CD4-positive, alpha-beta T cell treated with Interferon gamma for 1 hour (primary cell): Measurements from ENCODE around the gene ISG20L2.

ENCODE experiments used
- DNase-seq: peaks from one replicate; pipeline ENCODE4 v3.0.0-alpha.2; 2020

Gene ISG20L2

GRCh38 chr1:156740237-156740740 is 11.7 kb upstream of the ISG20L2 start:
- no peak for DNase-seq

GRCh38 chr1:156738916-156739315 is 10.3 kb upstream of the ISG20L2 start:
- no peak for DNase-seq

- no peak for DNase-seq
Measured at GRCh38 chr1:156738407-156738806, 9.8 kb upstream of the ISG20L2 start.

DNA sequence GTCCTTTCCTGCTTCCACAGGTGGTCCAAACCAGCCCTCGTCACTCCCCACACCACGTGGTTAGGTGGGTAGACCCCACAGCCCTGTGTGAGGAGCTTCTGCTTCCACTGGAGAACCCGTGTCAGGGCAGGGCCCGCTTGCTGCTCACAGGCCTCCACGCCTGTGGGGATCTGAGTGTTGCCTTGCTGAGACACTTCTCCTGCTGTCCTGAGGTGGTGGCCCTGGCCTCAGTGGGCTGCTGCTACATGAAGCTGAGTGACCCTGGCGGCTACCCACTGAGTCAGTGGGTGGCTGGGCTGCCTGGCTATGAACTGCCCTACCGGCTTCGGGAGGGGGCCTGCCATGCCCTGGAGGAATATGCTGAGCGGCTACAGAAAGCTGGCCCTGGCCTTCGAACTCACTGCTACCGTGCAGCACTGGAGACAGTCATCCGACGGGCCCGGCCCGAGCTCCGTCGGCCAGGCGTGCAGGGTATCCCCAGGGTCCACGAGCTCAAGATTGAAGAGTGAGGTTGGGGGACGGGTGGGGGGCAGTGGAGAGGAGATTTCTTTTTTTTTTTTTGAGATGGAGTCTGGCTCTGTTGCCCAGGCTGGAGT is 5.5 kb upstream of the ISG20L2 start:
- no peak for DNase-seq

- no peak for DNase-seq
Measured at GRCh38 chr1:156727926-156728598, 504 bp downstream of the ISG20L2 start, which contains the start of gene METTL25B. Gene METTL25B (plus strand): TSS chr1:156728469. CDS start chr1:156729105, 636 bp downstream.

GRCh38 chr1:156727492-156727891 is 1.1 kb downstream of the ISG20L2 start:
- no peak for DNase-seq

GRCh38 chr1:156726549-156727226 is 1.9 kb downstream of the ISG20L2 start:
- DNase-seq: peak; percentile 37

- DNase-seq: peak; percentile 79
Measured at GRCh38 chr1:156725683-156726280, 2.8 kb downstream of the ISG20L2 start.

- DNase-seq: no peak
Measured at GRCh38 chr1:156721535-156721934, 7.0 kb downstream of the ISG20L2 start.

GRCh38 chr1:156721131-156721530 is 7.4 kb downstream of the ISG20L2 start:
- DNase-seq: no peak

- no peak for DNase-seq
Measured at GRCh38 chr1:156717351-156717750, 11.2 kb downstream of the ISG20L2 start.

GRCh38 chr1:156714830-156715229 is 13.7 kb downstream of the ISG20L2 start:
- no peak for DNase-seq

DNA sequence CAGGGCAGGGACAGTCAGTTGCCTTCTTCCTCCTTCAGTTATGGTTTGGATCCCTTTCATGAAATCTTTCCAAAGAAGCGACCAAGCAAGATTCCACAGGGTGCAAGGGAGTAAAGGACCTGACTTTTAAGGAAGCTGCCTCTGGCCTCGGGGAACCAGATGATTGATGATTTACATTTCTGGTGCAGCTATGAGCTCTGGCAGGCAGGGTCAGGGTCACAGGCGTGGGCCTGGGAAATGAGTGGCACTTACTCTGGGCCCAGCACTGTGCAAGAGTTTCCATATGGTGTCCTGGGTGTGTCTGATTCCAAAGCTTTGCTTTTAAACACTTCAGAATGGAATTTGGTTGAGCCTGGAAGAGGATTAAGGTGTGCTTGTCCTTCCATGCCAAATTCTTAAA is 15.9 kb downstream of the ISG20L2 start:
- DNase-seq: no peak

DNA sequence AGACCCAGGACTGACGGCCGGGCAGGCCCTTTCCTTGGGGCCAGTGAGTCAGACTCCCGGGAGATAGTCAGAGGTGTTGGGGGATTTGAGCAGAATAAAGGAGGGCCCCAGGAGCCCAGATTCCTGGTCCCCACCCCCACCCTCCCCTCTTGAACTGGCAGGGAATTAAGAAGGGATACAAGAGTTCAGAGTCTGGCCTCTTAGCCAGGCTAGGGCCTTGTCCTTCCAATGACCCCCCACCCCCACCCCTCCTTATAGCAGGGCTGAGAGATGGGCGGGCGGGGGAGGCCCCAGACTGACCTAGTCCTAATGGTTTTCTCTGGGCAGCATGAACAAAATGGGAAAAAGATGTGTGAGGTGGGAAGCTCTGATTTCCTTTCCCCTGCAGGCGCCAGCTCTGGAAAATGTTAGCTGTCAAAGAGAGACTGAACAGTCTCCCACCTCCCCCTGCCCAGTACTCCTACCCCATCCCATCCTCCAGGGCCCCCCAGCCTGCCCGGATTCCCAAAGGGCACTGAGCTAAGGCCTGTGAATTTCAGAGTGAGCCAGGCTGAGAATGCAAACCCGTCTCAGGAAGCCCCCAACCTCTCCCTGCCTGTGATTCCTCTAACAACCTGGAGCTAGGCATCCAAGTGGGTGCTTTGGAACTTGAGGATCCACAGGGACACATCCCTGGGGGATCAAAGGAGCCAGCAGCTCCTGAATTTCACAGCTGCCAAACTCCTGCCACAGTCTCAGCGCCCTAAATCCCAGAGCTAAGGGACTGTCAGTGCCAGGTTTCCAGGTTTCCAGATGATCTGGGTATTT is 17.4 kb downstream of the ISG20L2 start:
- DNase-seq: no peak

DNA sequence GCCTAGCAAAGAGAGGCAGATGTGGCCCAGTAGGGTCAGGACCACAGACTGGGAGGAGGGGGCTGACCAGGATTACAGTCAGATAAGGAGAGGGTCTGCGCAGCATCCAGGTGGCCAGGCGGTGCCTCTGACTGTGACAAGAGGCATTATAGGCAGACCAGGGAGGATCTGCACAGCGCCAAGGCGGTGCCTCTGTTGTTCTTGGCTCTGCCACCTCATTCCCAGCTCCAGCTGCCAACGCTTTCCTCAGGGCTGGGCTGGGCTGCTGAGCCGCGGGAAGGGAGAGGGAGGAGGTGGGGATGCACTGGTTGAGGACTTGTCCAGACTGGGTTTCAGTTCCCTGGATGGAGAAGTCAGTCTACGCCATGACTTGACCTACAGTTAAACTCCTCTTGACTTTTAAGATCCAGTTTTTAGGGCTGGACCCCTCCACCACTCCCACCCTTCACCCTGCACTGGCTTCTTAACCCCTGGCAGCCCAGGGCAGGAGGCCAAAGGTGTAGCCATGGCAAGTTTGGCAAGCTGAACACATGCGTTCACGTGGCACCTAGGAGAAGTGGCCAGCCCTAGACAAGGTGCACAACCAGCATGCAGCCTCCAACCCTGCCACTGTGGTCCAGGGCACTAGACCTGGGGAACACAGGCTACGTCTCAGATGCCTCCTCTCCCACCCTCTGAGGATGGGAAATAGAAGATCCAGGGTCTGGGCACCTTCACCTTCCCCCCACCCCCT is 18.6 kb downstream of the ISG20L2 start:
- DNase-seq: no peak

DNA sequence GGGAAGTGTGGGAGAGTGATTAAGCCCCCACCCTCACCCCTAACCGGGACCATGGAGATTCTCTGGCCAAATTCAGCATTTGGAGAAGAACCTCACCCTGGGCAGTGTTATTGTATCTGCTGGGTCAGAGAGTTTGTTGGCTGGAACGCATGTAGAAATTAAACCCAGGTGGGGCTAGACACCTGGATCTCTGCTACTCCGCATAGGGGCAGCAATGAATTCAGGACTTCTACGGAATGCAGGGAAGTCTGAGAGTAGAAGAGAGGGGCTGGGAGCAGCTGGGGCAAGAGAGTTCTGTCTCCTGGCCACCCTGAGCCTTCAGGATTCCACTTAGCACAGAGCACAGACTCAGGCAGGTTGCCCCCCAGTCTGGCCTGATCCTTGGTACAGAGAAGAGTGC is 19.5 kb downstream of the ISG20L2 start:
- DNase-seq: no peak

DNA sequence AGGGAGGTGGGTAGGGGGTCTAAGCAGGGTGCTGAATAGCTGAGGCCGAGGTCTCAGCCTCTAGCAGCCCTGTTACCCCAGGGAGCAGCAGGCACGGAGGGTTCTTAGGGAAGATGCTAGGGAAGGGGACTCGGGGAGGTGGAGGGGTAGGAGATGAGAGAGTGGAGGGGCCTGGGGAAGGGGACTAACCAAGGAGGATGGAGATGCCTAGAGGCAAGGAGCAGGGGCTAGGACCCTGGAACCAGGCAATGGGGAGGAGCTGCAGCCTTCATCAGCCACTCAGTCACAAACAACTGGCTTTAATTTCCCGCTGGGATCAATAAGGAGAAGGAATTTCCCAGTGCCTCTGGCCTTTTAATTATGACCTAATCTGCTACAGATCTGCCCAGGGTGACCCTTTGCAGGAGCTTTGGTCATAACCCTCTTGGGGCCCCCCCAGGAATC is 20.3 kb downstream of the ISG20L2 start:
- DNase-seq: no peak

GRCh38 chr1:156707417-156708217 is 20.9 kb downstream of the ISG20L2 start:
- no peak for DNase-seq

DNA sequence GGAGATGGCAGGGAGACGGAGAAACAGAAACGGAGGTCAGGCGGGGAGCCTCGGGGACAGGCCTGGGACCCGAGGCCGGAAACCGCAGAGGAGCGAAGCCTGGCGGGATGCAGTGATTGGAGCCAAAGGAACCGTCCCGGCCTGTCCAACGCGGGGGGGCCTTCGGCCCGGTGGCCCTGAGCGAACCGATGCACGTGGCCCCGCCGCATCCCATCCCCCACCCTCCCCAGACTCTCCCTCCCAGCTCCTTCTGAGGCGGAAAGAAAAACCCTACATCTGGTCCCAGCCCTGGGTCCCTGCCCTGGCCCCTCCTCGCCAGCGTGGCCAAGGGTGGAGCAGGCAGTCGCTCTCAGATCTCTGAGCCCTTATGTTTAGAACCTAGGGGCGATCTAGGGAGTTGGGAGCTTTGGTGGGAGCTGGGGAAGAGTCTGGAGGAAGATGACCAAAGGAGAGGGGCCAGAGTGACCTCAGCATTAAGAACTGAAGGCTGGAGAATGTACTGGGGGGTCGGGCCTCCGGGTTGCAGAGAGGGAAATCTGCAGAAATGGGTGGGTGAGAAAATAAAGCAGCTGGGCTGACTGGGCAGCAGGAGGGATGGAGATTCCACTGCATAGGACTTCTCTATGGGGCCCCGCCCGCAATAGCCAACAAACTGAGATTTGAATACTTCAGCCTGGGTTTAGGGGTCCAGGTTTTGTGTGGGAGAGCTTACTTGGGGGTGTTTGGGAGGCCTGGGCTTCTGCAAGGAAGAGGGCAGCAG is 21.7 kb downstream of the ISG20L2 start:
- no peak for DNase-seq
